GM12875 (cell line): ENCODE data around the gene PCYT2.
A peak's percentile ranks its signal among the peaks of the same experiment; 100 is the strongest.

Experiments used
- H3K4me3 ChIP-seq: one replicate; pipeline ENCODE4 v1.5.1; 2011; ENCODE audit warnings: low read depth, low read length, control low read depth
- TF ChIP-seq, protein P1 (sequence below): IDR thresholded peaks from 2 replicates; pipeline ENCODE4 v1.5.1; 2011; ENCODE audit warnings: low read depth, mild to moderate bottlenecking, control low read depth, inconsistent platforms, low read length, moderate library complexity, borderline replicate concordance; ENCODE audit not compliant: insufficient read depth

Gene PCYT2

DNA sequence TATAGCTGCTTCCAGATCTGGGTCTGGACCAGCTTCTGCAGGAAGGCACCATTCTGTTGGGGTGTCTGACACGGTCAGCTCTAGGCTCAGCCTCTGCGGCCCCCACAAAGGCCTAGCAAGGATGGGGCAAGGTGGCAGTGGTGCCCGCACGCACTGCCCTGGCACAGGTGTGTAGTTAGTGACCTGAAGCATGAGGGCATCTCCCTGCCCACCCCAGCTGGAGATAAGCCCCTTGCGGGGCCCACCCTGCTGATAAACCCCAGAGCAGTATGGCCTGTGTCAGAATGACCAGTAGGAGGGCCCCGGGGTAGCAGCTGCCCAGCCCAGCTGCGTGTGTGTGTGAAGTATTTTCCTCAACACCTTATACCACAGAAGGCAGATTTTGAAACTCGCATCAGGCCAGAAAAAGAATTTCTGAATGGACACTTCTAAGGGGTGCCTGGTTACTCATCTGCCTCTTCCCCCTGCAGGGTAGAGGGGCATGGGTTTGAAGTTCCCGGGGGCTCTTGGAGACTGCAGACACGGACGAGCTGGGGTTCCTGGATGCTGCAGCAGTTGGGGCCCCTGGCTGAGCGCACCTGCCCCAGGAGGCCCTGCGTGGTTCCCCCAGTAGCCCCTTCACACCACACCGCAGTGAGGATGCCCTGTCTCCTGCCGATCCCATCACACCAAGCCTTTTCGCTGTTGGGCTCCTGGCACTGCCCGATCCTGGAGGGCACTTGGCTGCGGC is 44.6 kb downstream of the PCYT2 start:
- H3K4me3 ChIP-seq = no peak overlapping the region
- TF ChIP-seq, protein P1, sequence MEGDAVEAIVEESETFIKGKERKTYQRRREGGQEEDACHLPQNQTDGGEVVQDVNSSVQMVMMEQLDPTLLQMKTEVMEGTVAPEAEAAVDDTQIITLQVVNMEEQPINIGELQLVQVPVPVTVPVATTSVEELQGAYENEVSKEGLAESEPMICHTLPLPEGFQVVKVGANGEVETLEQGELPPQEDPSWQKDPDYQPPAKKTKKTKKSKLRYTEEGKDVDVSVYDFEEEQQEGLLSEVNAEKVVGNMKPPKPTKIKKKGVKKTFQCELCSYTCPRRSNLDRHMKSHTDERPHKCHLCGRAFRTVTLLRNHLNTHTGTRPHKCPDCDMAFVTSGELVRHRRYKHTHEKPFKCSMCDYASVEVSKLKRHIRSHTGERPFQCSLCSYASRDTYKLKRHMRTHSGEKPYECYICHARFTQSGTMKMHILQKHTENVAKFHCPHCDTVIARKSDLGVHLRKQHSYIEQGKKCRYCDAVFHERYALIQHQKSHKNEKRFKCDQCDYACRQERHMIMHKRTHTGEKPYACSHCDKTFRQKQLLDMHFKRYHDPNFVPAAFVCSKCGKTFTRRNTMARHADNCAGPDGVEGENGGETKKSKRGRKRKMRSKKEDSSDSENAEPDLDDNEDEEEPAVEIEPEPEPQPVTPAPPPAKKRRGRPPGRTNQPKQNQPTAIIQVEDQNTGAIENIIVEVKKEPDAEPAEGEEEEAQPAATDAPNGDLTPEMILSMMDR = no peak

GRCh38 chr17:81865733-81866439 is 45.3 kb downstream of the PCYT2 start:
- TF ChIP-seq, protein P1 = no peak
- H3K4me3 ChIP-seq = no peak overlapping the region

DNA sequence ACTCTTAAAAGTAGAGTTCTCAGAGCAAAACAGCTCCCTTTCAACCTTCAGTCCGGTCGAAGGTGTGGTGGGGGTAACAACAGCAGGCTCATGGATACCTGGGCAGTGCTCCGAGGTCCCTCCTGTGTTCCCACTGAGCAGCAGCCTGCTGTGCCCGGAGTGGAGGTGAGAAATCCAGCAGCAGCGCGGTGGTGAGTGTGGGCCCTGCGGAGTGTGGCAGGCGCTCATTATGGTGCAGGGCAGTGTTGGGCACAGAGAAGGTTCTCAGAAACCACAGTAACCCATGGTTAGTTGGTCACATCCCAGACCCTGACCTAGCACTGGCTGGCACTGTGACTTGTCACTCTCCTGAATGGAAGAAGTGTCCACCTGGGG is 45.9 kb downstream of the PCYT2 start:
- no peak overlapping the region for H3K4me3 ChIP-seq
- TF ChIP-seq, protein P1 = no peak

DNA sequence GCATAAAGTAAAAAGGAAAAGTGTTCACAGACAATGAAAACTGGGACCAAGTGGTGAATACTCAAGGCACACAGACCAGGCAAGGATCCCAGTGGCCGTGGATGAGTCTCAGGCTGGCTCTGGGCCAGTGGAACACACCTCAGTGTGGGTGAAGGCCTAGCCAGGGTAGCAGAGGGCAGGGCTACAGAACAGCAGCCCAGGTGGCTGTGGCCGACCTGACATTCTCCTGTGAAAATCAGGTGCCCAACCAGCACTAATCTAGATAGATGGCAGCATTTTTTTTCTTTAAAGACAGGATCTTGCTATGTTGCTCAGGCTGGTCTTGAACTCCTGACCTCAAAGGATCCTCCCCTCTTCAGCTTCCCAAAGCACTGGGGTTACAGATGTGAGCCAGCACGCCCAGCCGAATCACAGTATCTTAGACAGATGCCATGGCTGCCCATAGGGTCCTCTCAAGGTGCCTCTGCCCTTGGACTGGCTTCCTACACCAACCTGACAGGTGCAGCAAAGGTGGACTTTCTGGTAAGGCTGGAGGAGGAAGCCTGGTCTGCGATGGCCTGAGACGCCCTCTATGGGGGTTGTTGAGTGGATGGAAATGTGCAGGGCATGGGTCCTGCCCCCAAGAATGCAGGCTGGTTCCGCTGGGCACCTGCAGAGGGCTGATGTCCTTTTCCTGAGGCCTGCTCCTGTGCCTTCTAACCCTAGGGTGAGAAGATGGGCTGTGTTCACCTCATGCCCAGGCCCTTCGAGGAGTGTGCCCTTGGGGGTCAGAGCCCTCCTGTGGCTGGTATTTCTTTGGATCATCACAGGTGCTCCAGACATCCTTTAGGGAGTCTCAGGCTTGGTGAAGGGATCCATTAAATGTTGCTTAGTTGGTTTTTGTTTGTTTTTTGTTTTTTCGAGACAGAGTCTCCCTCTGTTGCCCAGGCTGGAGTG is 47.1 kb downstream of the PCYT2 start:
- no peak overlapping the region for H3K4me3 ChIP-seq
- TF ChIP-seq, protein P1 = no peak

DNA sequence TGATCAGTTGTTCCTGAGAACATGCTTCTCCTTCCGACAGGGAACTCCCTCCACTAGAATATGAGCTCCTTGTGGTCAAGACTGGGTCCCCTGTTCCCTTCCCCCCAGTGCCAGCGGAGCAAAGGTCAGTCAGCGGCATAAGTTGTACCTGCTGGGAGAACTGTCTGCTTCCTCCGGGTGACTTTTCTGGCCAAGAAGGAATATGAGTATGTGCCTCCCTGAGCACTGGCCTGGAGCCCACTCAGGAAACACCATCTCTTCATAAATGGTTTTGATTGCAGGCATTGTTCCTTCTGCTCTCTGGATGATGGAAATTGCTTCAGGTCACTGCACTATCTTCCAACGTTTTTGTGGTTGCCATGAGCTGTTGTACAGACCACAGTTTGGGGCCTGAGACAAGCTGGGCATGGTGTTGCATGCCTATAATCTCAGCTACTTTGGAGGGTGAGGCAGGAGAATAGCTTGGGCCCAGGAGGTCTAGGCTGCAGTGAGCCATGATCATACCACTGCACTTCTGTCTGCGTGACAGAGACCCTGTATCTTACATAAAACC is 48.0 kb downstream of the PCYT2 start:
- no peak overlapping the region for H3K4me3 ChIP-seq
- TF ChIP-seq, protein P1 = no peak

- TF ChIP-seq, protein P1 = no peak
- H3K4me3 ChIP-seq = peak overlapping the region; percentile 56
Measured at GRCh38 chr17:81860756-81861568, 50.2 kb downstream of the PCYT2 start.
